Thyroid gland (tissue), 4 donors: ENCODE results near the gene MAML1. TPM values are rescaled to one million over a fixed set of nuclear protein-coding genes. Genes with fewer than 3 reads are reported as not detected.

Source experiments
- DNase-seq, 2 donors: peaks; one replicate each; pipeline ENCODE4 v3.0.0-alpha.2; 2019
- H3K27ac ChIP-seq, 3 donors: fragments of 200-600 bp; sonication (generic); 1 replicate in 2 of 3; 2 replicates in 1 of 3; pipeline ENCODE4 v1.5.1; 2016 to 2019; ENCODE audit warnings: mild to moderate bottlenecking in 1 of 3, moderate library complexity in 1 of 3
- H3K27me3 ChIP-seq: fragments of 200-600 bp; sonication (generic); one replicate; pipeline ENCODE4 v1.5.1; 2019
- H3K36me3 ChIP-seq, 2 donors: fragments of 200-600 bp; sonication (generic); one replicate each; pipeline ENCODE4 v1.5.1; 2016 to 2019
- H3K4me1 ChIP-seq, 2 donors: fragments of 200-600 bp; sonication (generic); one replicate each; pipeline ENCODE4 v1.5.1; 2017 to 2019
- H3K4me3 ChIP-seq, 3 donors: fragments of 200-600 bp; sonication (generic); replicated peaks in 1 of 3; 1 replicate in 2 of 3; 2 replicates in 1 of 3; pipeline ENCODE4 v1.5.1; 2016; ENCODE audit warnings: mild to moderate bottlenecking in 1 of 3
- H3K9me3 ChIP-seq: fragments of 200-600 bp; sonication (generic); one replicate; pipeline ENCODE4 v1.5.1; 2017
- POLR2A ChIP-seq, 2 donors: fragments of 450-650 bp; IDR thresholded peaks; one replicate each; pipeline ENCODE4 v1.6.1; 2017; ENCODE audit warnings: antibody characterized with exemption in 2 of 2, mild to moderate bottlenecking in 2 of 2, moderate library complexity in 1 of 2
- WGBS, 2 donors: methylation state at CpG; one replicate each; pipeline ENCODE4 v1.1.5; 2017; 5-methylcytosine and 5-hydroxymethylcytosine counted together
- intact Hi-C: fragments of 100-400 bp; cut with DNase I; formaldehyde crosslinking; loops from one replicate; pipeline ENCODE4 v1.15.1; 2023
- microRNA counts, 2 donors: library from miRNA; unstranded; fragments of <30 nt; microRNA quantifications; one replicate each; lab custom pipeline; 2016 to 2017
- microRNA-seq: library from miRNA; unstranded; fragments of <30 nt; microRNA quantifications from one replicate; pipeline ENCODE4, GENCODE V29; 2016
- small RNA-seq: library from RNA; depleted of rRNA; stranded (forward); fragments of <200 nt; gene quantifications from one replicate; pipeline ENCODE3, GENCODE V24; 2016
- total RNA-seq, 4 donors: library from RNA; depleted of rRNA; stranded (reverse); fragments of >200 nt; gene quantifications; one replicate each; pipeline ENCODE4 v1.2.3, GENCODE V29; 2016
- TF ChIP-seq, protein P1 (sequence below), 6 experiments: fragments of 200-600 bp in 3 of 6; fragments of 450-650 bp in 3 of 6; sonication (generic) in 3 of 6; IDR thresholded peaks; one replicate each; pipeline ENCODE4 v1.5.1; 2016 to 2019; ENCODE audit warnings: antibody characterized with exemption in 6 of 6, mild to moderate bottlenecking in 2 of 6, inconsistent platforms in 1 of 6, moderate library complexity in 1 of 6

Gene MAML1
- total RNA-seq, 4 donors from 2014 or later, result 27.3 to 46.7 (median 28.0) TPM

DNA sequence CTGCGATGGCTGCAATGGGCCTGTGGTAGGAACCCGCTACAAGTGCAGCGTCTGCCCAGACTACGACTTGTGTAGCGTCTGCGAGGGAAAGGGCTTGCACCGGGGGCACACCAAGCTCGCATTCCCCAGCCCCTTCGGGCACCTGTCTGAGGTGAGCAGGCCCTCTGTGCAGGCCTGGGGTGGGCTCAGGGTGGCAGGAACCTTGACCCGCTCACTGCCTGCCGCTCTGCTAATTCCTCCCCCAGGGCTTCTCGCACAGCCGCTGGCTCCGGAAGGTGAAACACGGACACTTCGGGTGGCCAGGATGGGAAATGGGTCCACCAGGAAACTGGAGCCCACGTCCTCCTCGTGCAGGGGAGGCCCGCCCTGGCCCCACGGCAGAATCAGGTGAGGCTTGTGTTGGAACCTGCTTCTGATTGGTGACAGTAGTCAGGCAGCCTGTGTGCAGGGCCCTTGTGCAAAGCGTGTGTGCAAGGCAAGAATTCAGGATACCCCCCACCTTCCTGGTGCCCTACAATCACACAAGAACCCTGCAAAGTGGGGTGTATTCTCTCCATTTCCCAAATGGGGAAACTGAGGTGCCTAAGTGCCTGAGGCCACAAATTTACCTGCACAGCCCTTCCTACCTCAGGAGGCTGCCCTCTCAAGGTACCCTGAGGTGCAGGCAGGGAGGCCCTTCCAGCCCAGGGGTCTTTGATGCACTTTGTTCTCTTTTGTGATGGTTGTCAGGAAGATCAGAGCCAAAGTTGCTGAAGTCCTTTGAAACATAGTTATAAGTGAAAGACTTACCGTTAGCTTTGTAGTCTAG is 91.5 kb downstream of the MAML1 start:
- Histone ChIP-seq H3K27me3 (no peaks in the 10 kb centered on the region), H3K9me3 (no peaks in the 10 kb centered on the region), H3K36me3 (peaks cover 64 to 76% of the 10 kb centered on the region in 2 donors), H3K4me3 (peak overlapping the region in 1 of 3 donors; percentile 7), H3K27ac (peak overlapping the region in 2 of 3 donors; percentile 17 to 72), H3K4me1 (peaks cover 66 to 73% of the 10 kb centered on the region in 2 donors)
- 89 to 91% methylated on average over 10 to 20 of the region's 22 CpGs for WGBS, 2 donors
- DNase-seq, result no peak
- no peak for TF ChIP-seq POLR2A (IDR thresholded peaks at IDR 0.05)
- TF ChIP-seq, protein P1, sequence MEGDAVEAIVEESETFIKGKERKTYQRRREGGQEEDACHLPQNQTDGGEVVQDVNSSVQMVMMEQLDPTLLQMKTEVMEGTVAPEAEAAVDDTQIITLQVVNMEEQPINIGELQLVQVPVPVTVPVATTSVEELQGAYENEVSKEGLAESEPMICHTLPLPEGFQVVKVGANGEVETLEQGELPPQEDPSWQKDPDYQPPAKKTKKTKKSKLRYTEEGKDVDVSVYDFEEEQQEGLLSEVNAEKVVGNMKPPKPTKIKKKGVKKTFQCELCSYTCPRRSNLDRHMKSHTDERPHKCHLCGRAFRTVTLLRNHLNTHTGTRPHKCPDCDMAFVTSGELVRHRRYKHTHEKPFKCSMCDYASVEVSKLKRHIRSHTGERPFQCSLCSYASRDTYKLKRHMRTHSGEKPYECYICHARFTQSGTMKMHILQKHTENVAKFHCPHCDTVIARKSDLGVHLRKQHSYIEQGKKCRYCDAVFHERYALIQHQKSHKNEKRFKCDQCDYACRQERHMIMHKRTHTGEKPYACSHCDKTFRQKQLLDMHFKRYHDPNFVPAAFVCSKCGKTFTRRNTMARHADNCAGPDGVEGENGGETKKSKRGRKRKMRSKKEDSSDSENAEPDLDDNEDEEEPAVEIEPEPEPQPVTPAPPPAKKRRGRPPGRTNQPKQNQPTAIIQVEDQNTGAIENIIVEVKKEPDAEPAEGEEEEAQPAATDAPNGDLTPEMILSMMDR (IDR thresholded peaks at IDR 0.05), result no peak
- intact Hi-C loops, result no loop called here

DNA sequence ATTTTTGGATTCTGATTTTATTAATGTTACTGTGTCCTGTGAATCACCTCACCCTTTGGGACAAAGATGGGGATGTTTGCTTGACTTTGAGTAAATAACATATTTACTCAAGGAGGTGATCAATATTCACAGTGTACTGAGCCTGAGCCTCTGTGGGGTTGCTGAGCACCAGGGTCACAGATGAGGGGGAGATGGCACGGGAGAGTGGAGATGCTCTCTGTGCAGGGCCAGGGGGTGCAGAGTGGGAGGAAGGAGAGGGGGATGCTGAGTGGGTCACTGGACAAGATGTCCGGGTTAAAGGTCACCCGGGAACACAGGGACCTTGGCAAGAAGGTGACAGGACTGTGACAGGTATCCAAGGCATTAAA is 92.1 kb downstream of the MAML1 start:
- Histone ChIP-seq H3K27me3 (no peaks in the 10 kb centered on the region), H3K4me3 (no peak overlapping the region), H3K4me1 (peaks cover 62 to 73% of the 10 kb centered on the region in 2 donors), H3K36me3 (peaks cover 67 to 79% of the 10 kb centered on the region in 2 donors), H3K9me3 (no peaks in the 10 kb centered on the region), H3K27ac (peak overlapping the region in 1 of 3 donors; percentile 72)
- 86 to 87% methylated on average over 3 of the region's 3 CpGs for WGBS, 2 donors
- no peak for TF ChIP-seq POLR2A (IDR thresholded peaks at IDR 0.05)
- TF ChIP-seq, protein P1 (IDR thresholded peaks at IDR 0.05), result no peak
- no peak for DNase-seq
- intact Hi-C loops, result no loop called here

GRCh38 chr5:179825655-179826182 is 93.1 kb downstream of the MAML1 start:
- peak in 1 of 2 donors; percentile 40 for DNase-seq
- H3K4me3 ChIP-seq, result no peak overlapping the region
- no peak for TF ChIP-seq POLR2A (IDR thresholded peaks at IDR 0.05)
- TF ChIP-seq, protein P1 (IDR thresholded peaks at IDR 0.05), result no peak
- no peaks in the 10 kb centered on the region for H3K9me3 ChIP-seq
- H3K4me1 ChIP-seq, result peaks cover 55 to 68% of the 10 kb centered on the region in 2 donors
- intact Hi-C loops, result no loop called here
- H3K27me3 ChIP-seq, result no peaks in the 10 kb centered on the region
- H3K36me3 ChIP-seq, result peaks cover 77 to 87% of the 10 kb centered on the region in 2 donors
- peak overlapping the region in 1 of 3 donors; percentile 72 for H3K27ac ChIP-seq
- 66 to 84% methylated on average over 12 of the region's 13 CpGs for WGBS, 2 donors

MicroRNAs encoded within 50 kb of the gene (microRNA counts, 767-probe panel; counts per million panel counts)
- microRNA hsa-miR-1229 (lab: Ali Mortazavi, UCI), result 0 counts per million in 2 donors

Small RNAs within 50 kb of the gene (microRNA-seq; reads per million reads assigned to microRNA genes)
- 3.3 reads per million for gene MIR1229

Small RNAs within 50 kb of the gene (small RNA-seq; reads per million reads assigned to genes)
- gene MIR1229, result not detected

Other genes with a start within 250 kb of the MAML1 start
- gene RUFY1, start 182.3 kb upstream of the MAML1 start, total RNA-seq, result 10 to 100 TPM; 49.8 to 75.0 (median 63.0) TPM
- 100 to 1,000 TPM; 459 to 991 (median 620) TPM for gene HNRNPH1, start 109.2 kb upstream of the MAML1 start, total RNA-seq
- under 1 TPM in 1 of 4 donors, not detected in 3; 0.67 TPM for gene CBY3, start 51.8 kb upstream of the MAML1 start, total RNA-seq
- 100 to 1,000 TPM; 561 to 949 (median 856) TPM for gene CANX, start 33.9 kb upstream of the MAML1 start, total RNA-seq
- 10 to 100 TPM in 2 of 4 donors, 1 to 10 TPM in 2; 6.4 to 28.2 (median 15.9) TPM for gene LTC4S, start 61.2 kb downstream of the MAML1 start, total RNA-seq
- gene MGAT4B, start 74.0 kb downstream of the MAML1 start, total RNA-seq, result 100 to 1,000 TPM in 2 of 4 donors, 10 to 100 TPM in 2; 83.6 to 108 (median 102) TPM
- gene SQSTM1, start 88.1 kb downstream of the MAML1 start, total RNA-seq, result 1,000 to 10,000 TPM in 1 of 4 donors, 100 to 1,000 TPM in 3; 649 to 1,146 (median 971) TPM
- gene MRNIP, start 126.0 kb downstream of the MAML1 start, total RNA-seq, result 10 to 100 TPM; 37.1 to 68.2 (median 52.1) TPM
- gene TBC1D9B, start 175.1 kb downstream of the MAML1 start, total RNA-seq, result 100 to 1,000 TPM in 1 of 4 donors, 10 to 100 TPM in 3; 75.5 to 115 (median 94.3) TPM